Ishikawa (cell line): ENCODE results near the gene ARHGAP26.

ENCODE experiments used
- CREB1 ChIP-seq: IDR thresholded peaks from 2 replicates; pipeline ENCODE4 v1.6.1; 2012; ENCODE audit warnings: low read depth
- EGR1 ChIP-seq: IDR thresholded peaks from 2 replicates; pipeline ENCODE4 v1.6.1; 2012
- EP300 ChIP-seq: IDR thresholded peaks from 2 replicates; pipeline ENCODE4 v1.6.1; 2012; ENCODE audit warnings: borderline replicate concordance
- RAD21 ChIP-seq: IDR thresholded peaks from 2 replicates; pipeline ENCODE4 v1.6.1; 2012; ENCODE audit warnings: low read depth
- TF ChIP-seq, protein P1 (sequence below): IDR thresholded peaks from 2 replicates; pipeline ENCODE4 v1.6.1; 2012; ENCODE audit warnings: low read depth, mild to moderate bottlenecking
- TF ChIP-seq, protein P2 (sequence below): IDR thresholded peaks from 2 replicates; pipeline ENCODE4 v1.6.1; 2012

DNA sequence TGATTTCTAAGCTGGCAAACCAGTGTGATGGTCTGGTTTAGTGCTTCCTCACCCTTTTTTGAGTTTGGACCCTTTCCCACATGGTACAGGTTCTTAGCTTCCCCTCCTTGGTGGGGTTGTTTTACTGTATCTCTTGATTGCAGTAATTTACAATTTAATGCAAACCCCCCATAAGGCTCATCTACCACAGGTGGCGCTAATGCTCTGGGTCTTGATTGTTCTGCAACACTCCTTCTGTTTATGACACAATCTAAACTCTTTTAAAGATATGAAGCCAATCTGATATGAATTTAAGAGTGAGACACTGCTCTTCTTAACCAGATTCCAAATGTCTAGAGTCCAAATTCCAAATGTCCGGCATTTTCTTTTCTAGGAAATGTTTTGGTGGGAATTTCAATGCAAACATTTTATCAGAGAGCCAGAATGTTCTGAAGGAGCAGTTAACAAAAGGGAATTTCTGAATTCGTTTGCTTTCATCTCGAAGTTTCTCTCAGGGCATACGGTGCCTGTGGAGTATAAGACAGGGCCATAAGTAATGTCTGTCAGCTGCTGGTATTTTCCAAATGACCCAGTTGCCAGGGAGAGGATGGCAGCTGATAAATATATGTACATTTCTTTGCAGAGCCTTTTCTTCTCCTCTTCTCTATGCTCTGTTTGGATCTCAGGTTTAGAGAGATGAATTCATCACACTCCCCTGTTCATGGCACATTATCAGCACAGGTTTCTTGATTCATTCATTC lies 246.8 kb downstream of the ARHGAP26 start:
- no peak for TF ChIP-seq EP300
- TF ChIP-seq, protein P1, sequence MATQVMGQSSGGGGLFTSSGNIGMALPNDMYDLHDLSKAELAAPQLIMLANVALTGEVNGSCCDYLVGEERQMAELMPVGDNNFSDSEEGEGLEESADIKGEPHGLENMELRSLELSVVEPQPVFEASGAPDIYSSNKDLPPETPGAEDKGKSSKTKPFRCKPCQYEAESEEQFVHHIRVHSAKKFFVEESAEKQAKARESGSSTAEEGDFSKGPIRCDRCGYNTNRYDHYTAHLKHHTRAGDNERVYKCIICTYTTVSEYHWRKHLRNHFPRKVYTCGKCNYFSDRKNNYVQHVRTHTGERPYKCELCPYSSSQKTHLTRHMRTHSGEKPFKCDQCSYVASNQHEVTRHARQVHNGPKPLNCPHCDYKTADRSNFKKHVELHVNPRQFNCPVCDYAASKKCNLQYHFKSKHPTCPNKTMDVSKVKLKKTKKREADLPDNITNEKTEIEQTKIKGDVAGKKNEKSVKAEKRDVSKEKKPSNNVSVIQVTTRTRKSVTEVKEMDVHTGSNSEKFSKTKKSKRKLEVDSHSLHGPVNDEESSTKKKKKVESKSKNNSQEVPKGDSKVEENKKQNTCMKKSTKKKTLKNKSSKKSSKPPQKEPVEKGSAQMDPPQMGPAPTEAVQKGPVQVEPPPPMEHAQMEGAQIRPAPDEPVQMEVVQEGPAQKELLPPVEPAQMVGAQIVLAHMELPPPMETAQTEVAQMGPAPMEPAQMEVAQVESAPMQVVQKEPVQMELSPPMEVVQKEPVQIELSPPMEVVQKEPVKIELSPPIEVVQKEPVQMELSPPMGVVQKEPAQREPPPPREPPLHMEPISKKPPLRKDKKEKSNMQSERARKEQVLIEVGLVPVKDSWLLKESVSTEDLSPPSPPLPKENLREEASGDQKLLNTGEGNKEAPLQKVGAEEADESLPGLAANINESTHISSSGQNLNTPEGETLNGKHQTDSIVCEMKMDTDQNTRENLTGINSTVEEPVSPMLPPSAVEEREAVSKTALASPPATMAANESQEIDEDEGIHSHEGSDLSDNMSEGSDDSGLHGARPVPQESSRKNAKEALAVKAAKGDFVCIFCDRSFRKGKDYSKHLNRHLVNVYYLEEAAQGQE, result no peak
- no peak for TF ChIP-seq EGR1
- no peak for TF ChIP-seq CREB1
- TF ChIP-seq, protein P2, sequence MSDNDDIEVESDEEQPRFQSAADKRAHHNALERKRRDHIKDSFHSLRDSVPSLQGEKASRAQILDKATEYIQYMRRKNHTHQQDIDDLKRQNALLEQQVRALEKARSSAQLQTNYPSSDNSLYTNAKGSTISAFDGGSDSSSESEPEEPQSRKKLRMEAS, result no peak
- TF ChIP-seq RAD21, result peak; percentile 79
